DOHH2 (cell line): ENCODE measurements around the gene UPF3B.

Source experiments
- CTCF ChIP-seq: fragments of 200-600 bp; sonication (generic); IDR thresholded peaks from one replicate; pipeline ENCODE4 v1.5.1; 2014; ENCODE audit warnings: antibody characterized with exemption, mild to moderate bottlenecking, low read depth, low read length; ENCODE audit not compliant: poor library complexity, severe bottlenecking
- EZH2phosphoT487 ChIP-seq: fragments of 200-600 bp; sonication (generic); IDR thresholded peaks from 2 replicates; pipeline ENCODE4 v1.6.1; 2017; ENCODE audit warnings: borderline replicate concordance, mild to moderate bottlenecking, antibody characterized with exemption, low read length, moderate library complexity, mixed read lengths

GRCh38 chrX:119791437-119792231 lies 61.1 kb downstream of the UPF3B start, which contains the start of gene RPL39:
- TF ChIP-seq CTCF (no peak), EZH2phosphoT487 (no peak)
